ENCODE data around the gene NHSL1.
"Not testable (repeated sequence)": the region's sequence is repeated elsewhere in the genome, so short reads cannot be mapped to it uniquely, and the experiment has no call there.

The NHSL1 gene

GRCh38 chr6:138454981-138455706 lies 44.1 kb downstream of the NHSL1 start:
- DNase-seq: no peak

- no peak for DNase-seq
These were observed 48.3 kb downstream of the NHSL1 start for GRCh38 chr6:138451043-138451442.

- no peak for DNase-seq
These were observed 48.8 kb downstream of the NHSL1 start for GRCh38 chr6:138450445-138450844.

- no peak for DNase-seq
These were observed 52.5 kb downstream of the NHSL1 start for GRCh38 chr6:138446821-138447220.

GRCh38 chr6:138443979-138444378 lies 55.3 kb downstream of the NHSL1 start:
- no peak for DNase-seq

GRCh38 chr6:138442663-138443062 lies 56.6 kb downstream of the NHSL1 start:
- no peak for DNase-seq

- DNase-seq: no peak
These were observed 57.3 kb downstream of the NHSL1 start for GRCh38 chr6:138441965-138442364.

- DNase-seq: no peak
These were observed 58.4 kb downstream of the NHSL1 start for GRCh38 chr6:138440758-138441357.

- DNase-seq: no peak
These were observed 59.0 kb downstream of the NHSL1 start for GRCh38 chr6:138440296-138440695.

GRCh38 chr6:138439546-138439945 lies 59.7 kb downstream of the NHSL1 start:
- DNase-seq: no peak

GRCh38 chr6:138434925-138435324 lies 64.4 kb downstream of the NHSL1 start:
- no peak for DNase-seq

- no peak for DNase-seq
These were observed 65.2 kb downstream of the NHSL1 start for GRCh38 chr6:138434096-138434495.

- DNase-seq: no peak
These were observed 67.3 kb downstream of the NHSL1 start for GRCh38 chr6:138432063-138432356.

GRCh38 chr6:138431256-138432062 lies 67.8 kb downstream of the NHSL1 start:
- DNase-seq: no peak

GRCh38 chr6:138430361-138431145 lies 68.7 kb downstream of the NHSL1 start:
- no peak for DNase-seq

- no peak for DNase-seq
These were observed 69.5 kb downstream of the NHSL1 start for GRCh38 chr6:138429761-138430160.

GRCh38 chr6:138428944-138429598 lies 70.2 kb downstream of the NHSL1 start:
- peak; percentile 49 for DNase-seq

- no peak for DNase-seq
These were observed 71.6 kb downstream of the NHSL1 start for GRCh38 chr6:138427701-138428100.

GRCh38 chr6:138426500-138427123 lies 72.7 kb downstream of the NHSL1 start:
- no peak for DNase-seq

- not testable (repeated sequence) for DNase-seq
These were observed 74.0 kb downstream of the NHSL1 start for GRCh38 chr6:138425256-138425655.

- no peak for DNase-seq
These were observed 75.0 kb downstream of the NHSL1 start for GRCh38 chr6:138424004-138424904.

Measured in RPMI8226 (cell line).